ENCODE results near the gene FCMR.

FCMR gene

GRCh38 chr1:206909161-206909882 is 12.4 kb downstream of the FCMR start:
- CTCF ChIA-PET, result interaction anchor here (0.6 to 3.6 kb wide), 26 partner anchors 9 to 932 kb away, joined by 3 to 25 read pairs (median 4); partner anchors contain the start of genes FCMR, IL20 and IL24
- Histone ChIP-seq H3K9me3 (ENCODE audit: control extremely low read depth in 1 of 5, control insufficient read depth in 4 of 5, insufficient read depth in 2 of 5, low read depth in 1 of 5, low read length in 4 of 5) (no peaks in the 10 kb centered on the region), H3K36me3 (ENCODE audit: control insufficient read depth in 4 of 4, insufficient read depth in 4 of 4, low read length in 3 of 4) (peaks cover 0 to 4% (median 0%) of the 10 kb centered on the region in 4 experiments), H3K27ac (ENCODE audit: insufficient read depth in 1 of 2, low read depth in 1 of 2, low read length in 2 of 2, poor library complexity in 1 of 2, severe bottlenecking in 2 of 2) (no peak overlapping the region), H3K27me3 (replicated peaks in 2 of 5; ENCODE audit: control insufficient read depth in 4 of 5, insufficient read depth in 5 of 5, low read length in 4 of 5) (peaks cover 0 to 9% (median 0%) of the 10 kb centered on the region in 5 experiments), H3K4me1 (ENCODE audit: control extremely low read depth in 1 of 4, control insufficient read depth in 4 of 4, insufficient read depth in 4 of 4, low read length in 3 of 4) (peaks cover 7 to 43% (median 24%) of the 10 kb centered on the region in 4 experiments), H3K4me3 (ENCODE audit: control insufficient read depth in 1 of 7, extremely low read depth in 1 of 7, insufficient read depth in 4 of 7, low read depth in 2 of 7, low read length in 6 of 7) (peak overlapping the region; percentile 28 to 76 (median 62))
- POLR2A ChIA-PET, result interaction anchor here (0.6 kb wide), 1 partner anchor 8 kb away, joined by 3 read pairs; no protein-coding TSS in a partner anchor
- peak in 2 of 3 donors; percentile 58 to 60 for DNase-seq
- WGBS (ENCODE audit: insufficient coverage), result 0% methylated on average over 49 of the region's 69 CpGs

- no peak for DNase-seq
- Histone ChIP-seq H3K36me3 (ENCODE audit: control insufficient read depth in 4 of 4, insufficient read depth in 4 of 4, low read length in 3 of 4) (peaks cover 0 to 4% (median 2%) of the 10 kb centered on the region in 4 experiments), H3K27me3 (replicated peaks in 2 of 5; ENCODE audit: control insufficient read depth in 4 of 5, insufficient read depth in 5 of 5, low read length in 4 of 5) (peaks cover 0 to 9% (median 0%) of the 10 kb centered on the region in 5 experiments), H3K4me1 (ENCODE audit: control extremely low read depth in 1 of 4, control insufficient read depth in 4 of 4, insufficient read depth in 4 of 4, low read length in 3 of 4) (peaks cover 7 to 37% (median 24%) of the 10 kb centered on the region in 4 experiments), H3K4me3 (ENCODE audit: control insufficient read depth in 1 of 7, extremely low read depth in 1 of 7, insufficient read depth in 4 of 7, low read depth in 2 of 7, low read length in 6 of 7) (no peak overlapping the region), H3K9me3 (ENCODE audit: control extremely low read depth in 1 of 5, control insufficient read depth in 4 of 5, insufficient read depth in 2 of 5, low read depth in 1 of 5, low read length in 4 of 5) (no peaks in the 10 kb centered on the region), H3K27ac (ENCODE audit: insufficient read depth in 1 of 2, low read depth in 1 of 2, low read length in 2 of 2, poor library complexity in 1 of 2, severe bottlenecking in 2 of 2) (no peak overlapping the region)
- ChIA-PET POLR2A (no interaction called here), CTCF (interaction anchor here (1.3 to 4.0 kb wide), 14 partner anchors 11 to 173 kb away, joined by 3 to 25 read pairs (median 7); partner anchors contain the start of gene IL24)
- whole genome bisulfite sequencing (ENCODE audit: insufficient coverage), result 94% methylated on average over 9 of the region's 10 CpGs
These were observed 13.7 kb downstream of the FCMR start for GRCh38 chr1:206908038-206908437.

- Histone ChIP-seq H3K4me3 (ENCODE audit: control insufficient read depth in 1 of 7, extremely low read depth in 1 of 7, insufficient read depth in 4 of 7, low read depth in 2 of 7, low read length in 6 of 7) (no peak overlapping the region), H3K27ac (ENCODE audit: insufficient read depth in 1 of 2, low read depth in 1 of 2, low read length in 2 of 2, poor library complexity in 1 of 2, severe bottlenecking in 2 of 2) (no peak overlapping the region), H3K4me1 (ENCODE audit: control extremely low read depth in 1 of 4, control insufficient read depth in 4 of 4, insufficient read depth in 4 of 4, low read length in 3 of 4) (peaks cover 7 to 34% (median 24%) of the 10 kb centered on the region in 4 experiments), H3K36me3 (ENCODE audit: control insufficient read depth in 4 of 4, insufficient read depth in 4 of 4, low read length in 3 of 4) (peaks cover 0 to 6% (median 3%) of the 10 kb centered on the region in 4 experiments), H3K27me3 (replicated peaks in 2 of 5; ENCODE audit: control insufficient read depth in 4 of 5, insufficient read depth in 5 of 5, low read length in 4 of 5) (peaks cover 0 to 9% (median 0%) of the 10 kb centered on the region in 5 experiments), H3K9me3 (ENCODE audit: control extremely low read depth in 1 of 5, control insufficient read depth in 4 of 5, insufficient read depth in 2 of 5, low read depth in 1 of 5, low read length in 4 of 5) (no peaks in the 10 kb centered on the region)
- POLR2A ChIA-PET, result no interaction called here
- no peak for DNase-seq
- WGBS (ENCODE audit: insufficient coverage), result 97% methylated on average over 19 of the region's 23 CpGs
- CTCF ChIA-PET, result interaction anchor here (1.0 to 4.0 kb wide), 11 partner anchors 8 to 173 kb away, joined by 3 to 25 read pairs (median 6); partner anchors contain the start of gene IL20
These were observed 14.3 kb downstream of the FCMR start for GRCh38 chr1:206907304-206907991.

- H3K36me3 ChIP-seq (ENCODE audit: control insufficient read depth in 4 of 4, insufficient read depth in 4 of 4, low read length in 3 of 4), result peaks cover 0 to 6% (median 2%) of the 10 kb centered on the region in 4 experiments
- 69% methylated on average over 4 of the region's 4 CpGs for WGBS (ENCODE audit: insufficient coverage)
- no peaks in the 10 kb centered on the region for H3K9me3 ChIP-seq (ENCODE audit: control extremely low read depth in 1 of 5, control insufficient read depth in 4 of 5, insufficient read depth in 2 of 5, low read depth in 1 of 5, low read length in 4 of 5)
- CTCF ChIA-PET, result interaction anchor here (1.0 to 4.0 kb wide), 12 partner anchors 8 to 166 kb away, joined by 3 to 12 read pairs (median 4); partner anchors contain the start of genes IL20 and IL24
- POLR2A ChIA-PET, result no interaction called here
- peak overlapping the region in 1 of 7 experiments; percentile 24 for H3K4me3 ChIP-seq (ENCODE audit: control insufficient read depth in 1 of 7, extremely low read depth in 1 of 7, insufficient read depth in 4 of 7, low read depth in 2 of 7, low read length in 6 of 7)
- H3K4me1 ChIP-seq (ENCODE audit: control extremely low read depth in 1 of 4, control insufficient read depth in 4 of 4, insufficient read depth in 4 of 4, low read length in 3 of 4), result peaks cover 4 to 29% (median 24%) of the 10 kb centered on the region in 4 experiments
- H3K27ac ChIP-seq (ENCODE audit: insufficient read depth in 1 of 2, low read depth in 1 of 2, low read length in 2 of 2, poor library complexity in 1 of 2, severe bottlenecking in 2 of 2), result no peak overlapping the region
- peaks cover 0 to 9% (median 0%) of the 10 kb centered on the region in 5 experiments for H3K27me3 ChIP-seq (replicated peaks in 2 of 5; ENCODE audit: control insufficient read depth in 4 of 5, insufficient read depth in 5 of 5, low read length in 4 of 5)
- DNase-seq, result peak in 2 of 3 donors; percentile 39 to 46
These were observed 16.2 kb downstream of the FCMR start for GRCh38 chr1:206905295-206906164.

GRCh38 chr1:206904423-206905142 is 17.2 kb downstream of the FCMR start:
- 96% methylated on average over 10 of the region's 10 CpGs for WGBS (ENCODE audit: insufficient coverage)

GRCh38 chr1:206903687-206904086 is 18.1 kb downstream of the FCMR start:
- H3K4me3 ChIP-seq (ENCODE audit: control insufficient read depth in 1 of 7, extremely low read depth in 1 of 7, insufficient read depth in 4 of 7, low read depth in 2 of 7, low read length in 6 of 7), result no peak overlapping the region
- no peak overlapping the region for H3K27ac ChIP-seq (ENCODE audit: insufficient read depth in 1 of 2, low read depth in 1 of 2, low read length in 2 of 2, poor library complexity in 1 of 2, severe bottlenecking in 2 of 2)
- H3K4me1 ChIP-seq (ENCODE audit: control extremely low read depth in 1 of 4, control insufficient read depth in 4 of 4, insufficient read depth in 4 of 4, low read length in 3 of 4), result peaks cover 4 to 16% (median 12%) of the 10 kb centered on the region in 4 experiments
- CTCF ChIA-PET, result no interaction called here
- peaks cover 0 to 3% (median 0%) of the 10 kb centered on the region in 5 experiments for H3K27me3 ChIP-seq (replicated peaks in 2 of 5; ENCODE audit: control insufficient read depth in 4 of 5, insufficient read depth in 5 of 5, low read length in 4 of 5)
- DNase-seq, result no peak
- POLR2A ChIA-PET, result no interaction called here
- WGBS (ENCODE audit: insufficient coverage), result 100% methylated on average over 1 of the region's 2 CpGs
- peaks cover 0 to 6% (median 2%) of the 10 kb centered on the region in 4 experiments for H3K36me3 ChIP-seq (ENCODE audit: control insufficient read depth in 4 of 4, insufficient read depth in 4 of 4, low read length in 3 of 4)
- no peaks in the 10 kb centered on the region for H3K9me3 ChIP-seq (ENCODE audit: control extremely low read depth in 1 of 5, control insufficient read depth in 4 of 5, insufficient read depth in 2 of 5, low read depth in 1 of 5, low read length in 4 of 5)

More at GRCh38 chr1:206904423-206905142, 17.2 kb downstream of the FCMR start:
- ChIA-PET POLR2A (no interaction called here), CTCF (interaction anchor here (1.0 to 4.0 kb wide), 7 partner anchors 7 to 78 kb away, joined by 3 to 12 read pairs (median 4); partner anchors contain the start of genes IL20 and IL24)
- Histone ChIP-seq H3K9me3 (ENCODE audit: control extremely low read depth in 1 of 5, control insufficient read depth in 4 of 5, insufficient read depth in 2 of 5, low read depth in 1 of 5, low read length in 4 of 5) (no peaks in the 10 kb centered on the region), H3K4me1 (ENCODE audit: control extremely low read depth in 1 of 4, control insufficient read depth in 4 of 4, insufficient read depth in 4 of 4, low read length in 3 of 4) (peaks cover 4 to 24% (median 20%) of the 10 kb centered on the region in 4 experiments), H3K4me3 (ENCODE audit: control insufficient read depth in 1 of 7, extremely low read depth in 1 of 7, insufficient read depth in 4 of 7, low read depth in 2 of 7, low read length in 6 of 7) (no peak overlapping the region), H3K27ac (ENCODE audit: insufficient read depth in 1 of 2, low read depth in 1 of 2, low read length in 2 of 2, poor library complexity in 1 of 2, severe bottlenecking in 2 of 2) (no peak overlapping the region), H3K27me3 (replicated peaks in 2 of 5; ENCODE audit: control insufficient read depth in 4 of 5, insufficient read depth in 5 of 5, low read length in 4 of 5) (peaks cover 0 to 3% (median 0%) of the 10 kb centered on the region in 5 experiments), H3K36me3 (ENCODE audit: control insufficient read depth in 4 of 4, insufficient read depth in 4 of 4, low read length in 3 of 4) (peaks cover 0 to 6% (median 2%) of the 10 kb centered on the region in 4 experiments)
- no peak for DNase-seq

Measured in common myeloid progenitor, CD34-positive (primary cell).